HepG2 (cell line): Measurements from ENCODE around the gene NAIF1. TPM values are rescaled to one million over a fixed set of nuclear protein-coding genes. Genes with fewer than 3 reads are reported as not detected.

ENCODE experiments used
- CHCHD3 ChIP-seq: sonication (generic); formaldehyde crosslinking; IDR thresholded peaks from 2 replicates; pipeline ENCODE4 v1.8.0; 2022; ENCODE audit warnings: mild to moderate bottlenecking, missing genetic modification reagents, moderate library complexity
- FIP1L1 ChIP-seq: fragments of 200-400 bp; formaldehyde crosslinking; IDR thresholded peaks from 2 replicates; pipeline ENCODE4 v1.6.1; 2018; ENCODE audit warnings: low read depth, mild to moderate bottlenecking, low read length, moderate library complexity, borderline replicate concordance; ENCODE audit not compliant: insufficient read depth
- GTF3A ChIP-seq: sonication (generic); formaldehyde crosslinking; conservative IDR thresholded peaks from 2 replicates; pipeline ENCODE4 v1.4.0; 2020; ENCODE audit warnings: mild to moderate bottlenecking, missing genetic modification reagents
- KDM1A ChIP-seq: IDR thresholded peaks from 2 replicates; pipeline ENCODE4 v1.6.1; 2016; ENCODE audit warnings: missing compliant biosample characterization
- KDM5A ChIP-seq: fragments of 200-600 bp; sonication (generic); IDR thresholded peaks from 2 replicates; pipeline ENCODE4 v1.7.0; 2018; ENCODE audit warnings: antibody characterized with exemption, mild to moderate bottlenecking, low read length, borderline replicate concordance
- MAZ ChIP-seq, 2 experiments: sonication (generic) in 1 of 2; formaldehyde crosslinking in 1 of 2; IDR thresholded peaks; 2 replicates each; pipeline versions ENCODE4 v1.5.0 to v1.6.1; 2012 to 2020; ENCODE audit warnings: low read depth in 2 of 2, mild to moderate bottlenecking in 2 of 2, borderline replicate concordance in 1 of 2, improper control_type of control experiment in 1 of 2, low read length in 1 of 2, missing genetic modification reagents in 1 of 2, moderate library complexity in 1 of 2
- NFKBIZ ChIP-seq: IDR thresholded peaks from 2 replicates; pipeline ENCODE4 v1.6.1; 2018; ENCODE audit warnings: missing genetic modification reagents, missing compliant biosample characterization
- PHB2 ChIP-seq: fragments of 450-650 bp; IDR thresholded peaks from 2 replicates; pipeline ENCODE4 v1.6.1; 2018; ENCODE audit not compliant: partially characterized antibody
- PRMT3 ChIP-seq: sonication (generic); formaldehyde crosslinking; IDR thresholded peaks from 2 replicates; pipeline ENCODE4 v1.8.1; 2022; ENCODE audit warnings: low read depth, mild to moderate bottlenecking, moderate library complexity, missing genetic modification reagents, borderline replicate concordance
- SAFB2 ChIP-seq: sonication (generic); formaldehyde crosslinking; IDR thresholded peaks from 2 replicates; pipeline ENCODE4 v1.5.1; 2020; ENCODE audit warnings: missing genetic modification reagents, low read depth, mild to moderate bottlenecking, borderline replicate concordance
- TGIF2 ChIP-seq: IDR thresholded peaks from 2 replicates; pipeline ENCODE4 v1.6.1; 2016; ENCODE audit warnings: control low read depth, missing compliant biosample characterization
- TP53 ChIP-seq: sonication (generic); formaldehyde crosslinking; conservative IDR thresholded peaks from 2 replicates; pipeline ENCODE4 v1.4.0; 2020; ENCODE audit warnings: missing genetic modification reagents
- ZEB1 ChIP-seq: IDR thresholded peaks from 2 replicates; pipeline ENCODE4 v1.6.1; 2012; ENCODE audit warnings: mild to moderate bottlenecking, low read depth, inconsistent platforms; ENCODE audit not compliant: insufficient replicate concordance
- ZFP37 ChIP-seq: sonication (generic); formaldehyde crosslinking; IDR thresholded peaks from 2 replicates; pipeline ENCODE4 v1.4.0; 2020; ENCODE audit warnings: missing genetic modification reagents, borderline replicate concordance
- ZFP90 ChIP-seq: sonication (generic); formaldehyde crosslinking; IDR thresholded peaks from 2 replicates; pipeline ENCODE4 v1.8.0; 2022; ENCODE audit warnings: missing genetic modification reagents, mild to moderate bottlenecking, inconsistent platforms, borderline replicate concordance
- ZNF383 ChIP-seq: sonication (generic); formaldehyde crosslinking; IDR thresholded peaks from 2 replicates; pipeline ENCODE4 v1.4.0; 2020; ENCODE audit warnings: missing genetic modification reagents, mild to moderate bottlenecking, borderline replicate concordance
- ZNF788 ChIP-seq: sonication (generic); formaldehyde crosslinking; IDR thresholded peaks from 2 replicates; pipeline ENCODE4 v1.5.0; 2020; ENCODE audit warnings: mild to moderate bottlenecking, missing genetic modification reagents, borderline replicate concordance
- polyA plus RNA-seq, 8 experiments: library from polyadenylated mRNA; depleted of rRNA in 3 of 8; stranded (reverse) in 7 of 8; unstranded in 1 of 8; fragments of >200 nt; fragmentation: Illumina TruSeq in 4 of 8; extraction: Trizol in 4 of 8; gene quantifications; 2 replicates each; pipeline versions ENCODE4 v1.2.1 to v1.2.3, GENCODE V29; 2011 to 2016; ENCODE audit warnings: low read depth in 4 of 8, missing spikeins in 1 of 8, mixed read lengths in 1 of 8; ENCODE audit not compliant: insufficient read depth in 1 of 8
- total RNA-seq, 5 experiments: library from RNA; depleted of rRNA; stranded (reverse); fragments of >200 nt; fragmentation: Illumina TruSeq; extraction: Trizol; gene quantifications; 2 replicates each; pipeline ENCODE4 v1.2.3, GENCODE V29; 2016; ENCODE audit warnings: low read depth in 1 of 5
- TF ChIP-seq, protein P1 (sequence below): sonication (generic); formaldehyde crosslinking; IDR thresholded peaks from 2 replicates; pipeline ENCODE4 v1.4.0; 2020; ENCODE audit warnings: missing genetic modification reagents, borderline replicate concordance
- TF ChIP-seq, protein P2 (sequence below): sonication (generic); formaldehyde crosslinking; IDR thresholded peaks from 2 replicates; pipeline ENCODE4 v1.4.0; 2020; ENCODE audit warnings: missing genetic modification reagents, low read depth, mild to moderate bottlenecking, borderline replicate concordance
- TF ChIP-seq, protein P3 (sequence below): sonication (generic); formaldehyde crosslinking; IDR thresholded peaks from 2 replicates; pipeline ENCODE4 v1.5.0; 2020; ENCODE audit warnings: missing genetic modification reagents, mild to moderate bottlenecking, borderline replicate concordance
- TF ChIP-seq, protein P4 (sequence below): sonication (generic); formaldehyde crosslinking; IDR thresholded peaks from 2 replicates; pipeline ENCODE4 v1.5.0; 2020; ENCODE audit warnings: missing genetic modification reagents

Gene NAIF1
- total and polyA plus RNA-seq, 2 of the 13 experiments (the other 11 are each of a cell fraction or from before 2014, with no cell fraction given), result 6.0 to 6.9 TPM

DNA sequence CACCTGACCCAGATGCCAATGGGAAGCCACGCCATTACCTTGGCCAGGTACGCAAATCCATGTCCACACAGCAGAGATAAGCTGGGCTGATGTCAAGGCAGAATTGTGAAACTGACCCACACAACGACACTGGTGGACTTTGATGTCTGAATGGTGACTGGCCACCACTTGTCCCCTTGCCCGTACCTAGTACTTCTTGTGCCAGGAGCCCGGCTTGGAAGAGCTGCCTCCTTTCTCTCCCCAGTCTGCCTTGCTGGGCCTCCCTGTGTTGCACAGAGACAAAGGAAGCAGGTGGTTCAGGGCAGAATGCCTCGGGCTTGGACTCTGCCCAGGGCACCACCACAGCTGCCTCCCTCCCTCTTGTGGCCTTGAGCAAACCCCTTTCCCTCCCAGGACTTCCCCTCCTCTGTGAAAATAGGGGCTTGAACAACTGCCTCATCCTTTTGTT lies 37.1 kb upstream of the NAIF1 start (continued):
- TF ChIP-seq, protein P1, sequence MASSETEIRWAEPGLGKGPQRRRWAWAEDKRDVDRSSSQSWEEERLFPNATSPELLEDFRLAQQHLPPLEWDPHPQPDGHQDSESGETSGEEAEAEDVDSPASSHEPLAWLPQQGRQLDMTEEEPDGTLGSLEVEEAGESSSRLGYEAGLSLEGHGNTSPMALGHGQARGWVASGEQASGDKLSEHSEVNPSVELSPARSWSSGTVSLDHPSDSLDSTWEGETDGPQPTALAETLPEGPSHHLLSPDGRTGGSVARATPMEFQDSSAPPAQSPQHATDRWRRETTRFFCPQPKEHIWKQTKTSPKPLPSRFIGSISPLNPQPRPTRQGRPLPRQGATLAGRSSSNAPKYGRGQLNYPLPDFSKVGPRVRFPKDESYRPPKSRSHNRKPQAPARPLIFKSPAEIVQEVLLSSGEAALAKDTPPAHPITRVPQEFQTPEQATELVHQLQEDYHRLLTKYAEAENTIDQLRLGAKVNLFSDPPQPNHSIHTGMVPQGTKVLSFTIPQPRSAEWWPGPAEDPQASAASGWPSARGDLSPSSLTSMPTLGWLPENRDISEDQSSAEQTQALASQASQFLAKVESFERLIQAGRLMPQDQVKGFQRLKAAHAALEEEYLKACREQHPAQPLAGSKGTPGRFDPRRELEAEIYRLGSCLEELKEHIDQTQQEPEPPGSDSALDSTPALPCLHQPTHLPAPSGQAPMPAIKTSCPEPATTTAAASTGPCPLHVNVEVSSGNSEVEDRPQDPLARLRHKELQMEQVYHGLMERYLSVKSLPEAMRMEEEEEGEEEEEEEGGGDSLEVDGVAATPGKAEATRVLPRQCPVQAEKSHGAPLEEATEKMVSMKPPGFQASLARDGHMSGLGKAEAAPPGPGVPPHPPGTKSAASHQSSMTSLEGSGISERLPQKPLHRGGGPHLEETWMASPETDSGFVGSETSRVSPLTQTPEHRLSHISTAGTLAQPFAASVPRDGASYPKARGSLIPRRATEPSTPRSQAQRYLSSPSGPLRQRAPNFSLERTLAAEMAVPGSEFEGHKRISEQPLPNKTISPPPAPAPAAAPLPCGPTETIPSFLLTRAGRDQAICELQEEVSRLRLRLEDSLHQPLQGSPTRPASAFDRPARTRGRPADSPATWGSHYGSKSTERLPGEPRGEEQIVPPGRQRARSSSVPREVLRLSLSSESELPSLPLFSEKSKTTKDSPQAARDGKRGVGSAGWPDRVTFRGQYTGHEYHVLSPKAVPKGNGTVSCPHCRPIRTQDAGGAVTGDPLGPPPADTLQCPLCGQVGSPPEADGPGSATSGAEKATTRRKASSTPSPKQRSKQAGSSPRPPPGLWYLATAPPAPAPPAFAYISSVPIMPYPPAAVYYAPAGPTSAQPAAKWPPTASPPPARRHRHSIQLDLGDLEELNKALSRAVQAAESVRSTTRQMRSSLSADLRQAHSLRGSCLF (CRISPR knock-in tag), result no peak
- TF ChIP-seq ZEB1, result no peak
- no peak for TF ChIP-seq CHCHD3 (CRISPR knock-in tag)
- TF ChIP-seq, protein P2, sequence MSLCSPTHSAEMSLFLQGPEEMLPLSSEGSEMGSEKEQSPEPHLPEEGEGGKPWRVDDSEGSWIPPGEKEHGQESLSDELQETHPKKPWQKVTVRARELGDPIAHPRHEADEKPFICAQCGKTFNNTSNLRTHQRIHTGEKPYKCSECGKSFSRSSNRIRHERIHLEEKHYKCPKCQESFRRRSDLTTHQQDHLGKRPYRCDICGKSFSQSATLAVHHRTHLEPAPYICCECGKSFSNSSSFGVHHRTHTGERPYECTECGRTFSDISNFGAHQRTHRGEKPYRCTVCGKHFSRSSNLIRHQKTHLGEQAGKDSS (CRISPR knock-in tag), result peak; percentile 67; the same call in 1 of the 2 replicates
- peak; percentile 73 for TF ChIP-seq KDM1A
- no peak for TF ChIP-seq NFKBIZ (CRISPR knock-in tag)
- no peak for TF ChIP-seq PRMT3 (CRISPR knock-in tag)
- no peak for TF ChIP-seq ZFP37 (CRISPR knock-in tag)
- peak; percentile 51; the same call in 1 of the 2 replicates for TF ChIP-seq MAZ (IDR thresholded peaks at IDR 0.05; ENCODE audit: borderline replicate concordance, low read depth, low read length)
- TF ChIP-seq MAZ (CRISPR knock-in tag; IDR thresholded peaks at IDR 0.05; ENCODE audit: low read depth), result no peak
- TF ChIP-seq ZNF788 (CRISPR knock-in tag), result peak; percentile 72; the same call in 1 of the 2 replicates
- TF ChIP-seq ZNF383, result no peak
- TF ChIP-seq SAFB2 (CRISPR knock-in tag), result no peak
- no peak for TF ChIP-seq PHB2
- no peak for TF ChIP-seq ZFP90 (CRISPR knock-in tag)
- TF ChIP-seq TP53 (CRISPR knock-in tag), result no peak
- TF ChIP-seq, protein P3, sequence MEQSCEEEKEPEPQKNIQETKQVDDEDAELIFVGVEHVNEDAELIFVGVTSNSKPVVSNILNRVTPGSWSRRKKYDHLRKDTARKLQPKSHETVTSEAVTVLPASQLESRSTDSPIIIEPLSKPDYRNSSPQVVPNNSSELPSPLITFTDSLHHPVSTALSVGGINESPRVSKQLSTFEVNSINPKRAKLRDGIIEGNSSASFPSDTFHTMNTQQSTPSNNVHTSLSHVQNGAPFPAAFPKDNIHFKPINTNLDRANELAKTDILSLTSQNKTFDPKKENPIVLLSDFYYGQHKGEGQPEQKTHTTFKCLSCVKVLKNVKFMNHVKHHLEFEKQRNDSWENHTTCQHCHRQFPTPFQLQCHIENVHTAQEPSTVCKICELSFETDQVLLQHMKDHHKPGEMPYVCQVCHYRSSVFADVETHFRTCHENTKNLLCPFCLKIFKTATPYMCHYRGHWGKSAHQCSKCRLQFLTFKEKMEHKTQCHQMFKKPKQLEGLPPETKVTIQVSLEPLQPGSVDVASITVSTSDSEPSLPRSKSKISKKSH (CRISPR knock-in tag), result 0 out of 2 replicates have a peak, but pooled peaks have one; percentile 34
- no peak for TF ChIP-seq KDM5A
- TF ChIP-seq, protein P4, sequence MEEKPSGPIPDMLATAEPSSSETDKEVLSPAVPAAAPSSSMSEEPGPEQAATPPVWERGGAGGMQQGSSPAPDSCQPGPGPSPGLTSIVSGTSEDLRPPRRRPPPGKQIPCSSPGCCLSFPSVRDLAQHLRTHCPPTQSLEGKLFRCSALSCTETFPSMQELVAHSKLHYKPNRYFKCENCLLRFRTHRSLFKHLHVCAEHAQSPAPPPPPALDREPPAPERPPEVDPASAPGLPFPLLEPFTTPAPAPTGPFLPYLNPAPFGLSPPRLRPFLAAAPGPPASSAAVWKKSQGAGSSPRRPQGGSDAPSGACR, result peak; percentile 19; the same call in 1 of the 2 replicates
- no peak for TF ChIP-seq FIP1L1
- TF ChIP-seq GTF3A (CRISPR knock-in tag), result no peak
- TF ChIP-seq TGIF2 (CRISPR knock-in tag), result no peak; the same call in 1 of the 2 replicates
